ENCODE data around the gene NCL.

DNA sequence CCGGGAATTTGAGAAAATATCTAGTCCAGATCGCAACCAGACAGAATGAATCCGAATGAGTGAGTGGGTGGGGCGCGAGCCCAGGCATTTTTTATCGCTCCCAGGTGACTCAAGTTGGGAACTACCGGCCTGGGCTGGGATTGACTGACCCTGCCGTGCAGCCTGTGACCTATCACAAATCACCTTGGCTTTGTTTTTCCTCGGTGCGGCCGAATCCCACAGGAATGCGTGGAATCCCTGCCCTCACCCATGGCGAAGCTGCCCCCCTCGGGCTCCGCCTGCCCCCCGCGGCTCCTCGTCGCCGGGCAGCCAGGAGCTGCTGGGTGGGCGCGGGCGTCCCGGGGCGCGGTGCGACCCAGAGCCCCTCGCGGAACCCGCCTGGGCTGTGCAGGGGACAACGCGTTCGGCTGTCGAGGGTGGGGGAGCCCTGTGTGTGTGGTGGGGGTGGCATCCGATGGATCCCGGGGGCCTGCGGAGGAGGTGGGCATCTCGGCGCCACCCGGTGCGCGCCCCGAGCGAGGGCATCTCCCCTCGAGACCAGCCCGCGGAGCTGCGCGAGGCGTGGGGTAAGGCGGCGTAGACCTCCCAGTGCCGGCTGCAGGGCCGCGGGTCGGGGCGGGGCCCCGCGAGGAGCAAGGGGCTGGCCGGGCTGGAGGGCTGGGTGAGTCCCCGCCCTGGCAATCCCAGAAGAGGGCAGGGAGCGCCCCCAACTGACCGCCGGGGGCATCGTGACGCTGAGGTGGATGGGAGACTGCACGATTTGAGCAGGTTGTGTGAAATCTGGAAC is 52.3 kb downstream of the NCL start:
- TF ChIP-seq, protein P1, sequence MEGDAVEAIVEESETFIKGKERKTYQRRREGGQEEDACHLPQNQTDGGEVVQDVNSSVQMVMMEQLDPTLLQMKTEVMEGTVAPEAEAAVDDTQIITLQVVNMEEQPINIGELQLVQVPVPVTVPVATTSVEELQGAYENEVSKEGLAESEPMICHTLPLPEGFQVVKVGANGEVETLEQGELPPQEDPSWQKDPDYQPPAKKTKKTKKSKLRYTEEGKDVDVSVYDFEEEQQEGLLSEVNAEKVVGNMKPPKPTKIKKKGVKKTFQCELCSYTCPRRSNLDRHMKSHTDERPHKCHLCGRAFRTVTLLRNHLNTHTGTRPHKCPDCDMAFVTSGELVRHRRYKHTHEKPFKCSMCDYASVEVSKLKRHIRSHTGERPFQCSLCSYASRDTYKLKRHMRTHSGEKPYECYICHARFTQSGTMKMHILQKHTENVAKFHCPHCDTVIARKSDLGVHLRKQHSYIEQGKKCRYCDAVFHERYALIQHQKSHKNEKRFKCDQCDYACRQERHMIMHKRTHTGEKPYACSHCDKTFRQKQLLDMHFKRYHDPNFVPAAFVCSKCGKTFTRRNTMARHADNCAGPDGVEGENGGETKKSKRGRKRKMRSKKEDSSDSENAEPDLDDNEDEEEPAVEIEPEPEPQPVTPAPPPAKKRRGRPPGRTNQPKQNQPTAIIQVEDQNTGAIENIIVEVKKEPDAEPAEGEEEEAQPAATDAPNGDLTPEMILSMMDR (IDR thresholded peaks at IDR 0.05) = peak; percentile 64 to 72 (median 68)
- TF ChIP-seq POLR2A (IDR thresholded peaks at IDR 0.05) = no peak

Measured in esophagus squamous epithelium (tissue), 4 donors.